H1 (cell line): Measurements from ENCODE around the gene C19orf12. TPM values are rescaled to one million over a fixed set of nuclear protein-coding genes. Genes with fewer than 3 reads are reported as not detected.

Source experiments
- CTCF ChIA-PET: fragments of 300-600 bp; sonication (Branson Sonifier 250); formaldehyde crosslinking; loops from one replicate; lab custom pipeline; 2021; ENCODE audit not compliant: partially characterized antibody; lab: Charles Lee
- POLR2A ChIA-PET: fragments of 300-600 bp; sonication (Branson Sonifier 250); formaldehyde crosslinking; loops from one replicate; lab custom pipeline; 2021; ENCODE audit warnings: inconsistent platforms; ENCODE audit not compliant: partially characterized antibody; lab: Charles Lee
- DNase-seq, 2 experiments: peaks; one replicate each; pipeline versions ENCODE4 v3.0.0 to v3.0.0-alpha.2; 2010 to 2022; ENCODE audit warnings: low spot score in 2 of 2, low read depth in 1 of 2, mixed read lengths in 1 of 2
- FAIRE-seq: peaks from 2 replicates; lab custom pipeline; 2011; peaks lifted over from hg19 to GRCh38; lab: Jason Lieb, UNC
- H2AFZ ChIP-seq: 2 replicates; pipeline ENCODE4 v1.8.1; 2012; ENCODE audit warnings: low read length, inconsistent platforms
- H2AK5ac ChIP-seq: 2 replicates; pipeline ENCODE4 v1.6.1; 2013; ENCODE audit warnings: low read depth, low read length
- H2BK120ac ChIP-seq: replicated peaks from 2 replicates; pipeline ENCODE3; 2013; ENCODE audit warnings: low read depth, low read length, inconsistent platforms
- H2BK12ac ChIP-seq: 2 replicates; pipeline ENCODE4 v1.6.1; 2013; ENCODE audit warnings: low read depth, low read length
- H2BK15ac ChIP-seq: 2 replicates; pipeline ENCODE4 v1.6.1; 2013; ENCODE audit warnings: low read length
- H2BK20ac ChIP-seq: 2 replicates; pipeline ENCODE4 v1.6.1; 2013; ENCODE audit warnings: low read length
- H2BK5ac ChIP-seq: 2 replicates; pipeline ENCODE4 v1.6.1; 2013; ENCODE audit warnings: low read depth, low read length
- H3K14ac ChIP-seq: 2 replicates; pipeline ENCODE4 v1.6.1; 2013; ENCODE audit warnings: inconsistent platforms; ENCODE audit not compliant: insufficient read length
- H3K18ac ChIP-seq: 2 replicates; pipeline ENCODE4 v1.6.1; 2013; ENCODE audit warnings: low read length; ENCODE audit errors: extremely low read depth
- H3K23ac ChIP-seq: 2 replicates; pipeline ENCODE4 v1.6.1; 2013; ENCODE audit warnings: inconsistent platforms; ENCODE audit not compliant: insufficient read length
- H3K23me2 ChIP-seq: 2 replicates; pipeline ENCODE4 v1.6.1; 2013; ENCODE audit warnings: low read depth, low read length
- H3K27ac ChIP-seq: 2 replicates; pipeline ENCODE4 v1.6.1; 2011; ENCODE audit warnings: low read depth, low read length, inconsistent platforms
- H3K27me3 ChIP-seq, 4 experiments: replicated peaks in 1 of 4; 1 replicate in 1 of 4; 2 replicates in 3 of 4; pipeline versions ENCODE4 v1.6.1 to v1.8.1; 2011 to 2013; ENCODE audit warnings: low read length in 3 of 4, mild to moderate bottlenecking in 3 of 4, inconsistent platforms in 2 of 4, mixed read lengths in 2 of 4, moderate library complexity in 1 of 4; ENCODE audit not compliant: control insufficient read depth in 3 of 4, insufficient read depth in 3 of 4; ENCODE audit errors: extremely low read depth in 1 of 4
- H3K36me3 ChIP-seq, 4 experiments: 2 replicates each; pipeline versions ENCODE4 v1.6.1 to v1.8.1; 2011 to 2013; ENCODE audit warnings: mild to moderate bottlenecking in 4 of 4, low read length in 3 of 4, moderate library complexity in 2 of 4, control low read depth in 1 of 4, inconsistent platforms in 1 of 4; ENCODE audit not compliant: insufficient read depth in 4 of 4, control insufficient read depth in 2 of 4
- H3K4ac ChIP-seq: replicated peaks from 2 replicates; pipeline ENCODE3; 2013; ENCODE audit warnings: low read length, low read depth, mixed read lengths, inconsistent platforms; ENCODE audit not compliant: insufficient read length
- H3K4me1 ChIP-seq, 4 experiments: replicated peaks in 1 of 4; 1 replicate in 1 of 4; 2 replicates in 3 of 4; pipeline versions ENCODE4 v1.6.1 to v1.8.1; 2011 to 2013; ENCODE audit warnings: low read length in 3 of 4, inconsistent platforms in 2 of 4, mixed read lengths in 1 of 4; ENCODE audit not compliant: insufficient read depth in 4 of 4, control insufficient read depth in 3 of 4
- H3K4me2 ChIP-seq, 2 experiments: 2 replicates each; pipeline versions ENCODE4 v1.6.1 to v1.8.1; 2011 to 2013; ENCODE audit warnings: low read depth in 2 of 2, low read length in 2 of 2, control low read depth in 1 of 2, inconsistent platforms in 1 of 2, mild to moderate bottlenecking in 1 of 2; ENCODE audit not compliant: insufficient read depth in 1 of 2
- H3K4me3 ChIP-seq, 4 experiments: fragments of 200-600, 300-600 bp in 1 of 4; sonication (generic), shearing (Covaris generic), sonication (Bioruptor Twin) in 1 of 4; 2 replicates each; pipeline versions ENCODE4 v1.5.1 to v1.8.1; 2011 to 2016; ENCODE audit warnings: low read length in 4 of 4, low read depth in 3 of 4, control low read depth in 2 of 4, inconsistent platforms in 2 of 4, mild to moderate bottlenecking in 2 of 4, mixed read lengths in 1 of 4, moderate library complexity in 1 of 4; ENCODE audit not compliant: insufficient read depth in 2 of 4; ENCODE audit errors: extremely low read depth in 1 of 4
- H3K56ac ChIP-seq: replicated peaks from 2 replicates; pipeline ENCODE3; 2013; ENCODE audit warnings: low read depth, mild to moderate bottlenecking, mixed read lengths, low read length, inconsistent platforms; ENCODE audit not compliant: insufficient read length
- H3K79me1 ChIP-seq: 2 replicates; pipeline ENCODE4 v1.6.1; 2013; ENCODE audit warnings: low read depth, low read length, control low read depth
- H3K79me2 ChIP-seq, 2 experiments: 2 replicates each; pipeline versions ENCODE4 v1.6.1 to v1.8.1; 2012 to 2013; ENCODE audit warnings: low read length in 2 of 2, mild to moderate bottlenecking in 2 of 2, inconsistent platforms in 1 of 2; ENCODE audit not compliant: insufficient read depth in 2 of 2, control insufficient read depth in 1 of 2
- H3K9ac ChIP-seq, 4 experiments: replicated peaks in 1 of 4; 1 replicate in 1 of 4; 2 replicates in 3 of 4; pipeline versions ENCODE4 v1.6.1 to v1.8.1; 2011 to 2013; ENCODE audit warnings: low read depth in 3 of 4, low read length in 3 of 4, control low read depth in 2 of 4, mild to moderate bottlenecking in 2 of 4, moderate library complexity in 2 of 4, inconsistent platforms in 1 of 4; ENCODE audit errors: extremely low read depth in 1 of 4
- H3K9me3 ChIP-seq, 2 experiments: 2 replicates each; pipeline versions ENCODE4 v1.6.1 to v1.8.1; 2012 to 2013; ENCODE audit warnings: mild to moderate bottlenecking in 2 of 2, moderate library complexity in 2 of 2, control low read depth in 1 of 2, inconsistent platforms in 1 of 2, low read depth in 1 of 2, low read length in 1 of 2, mixed read lengths in 1 of 2; ENCODE audit not compliant: insufficient read depth in 2 of 2
- H4K20me1 ChIP-seq, 2 experiments: replicated peaks in 1 of 2; 2 replicates each; pipeline versions ENCODE3 to v1.8.1; 2011 to 2013; ENCODE audit warnings: inconsistent platforms in 2 of 2, low read length in 2 of 2, mild to moderate bottlenecking in 1 of 2; ENCODE audit not compliant: insufficient read depth in 2 of 2, control insufficient read depth in 1 of 2
- H4K5ac ChIP-seq: 2 replicates; pipeline ENCODE4 v1.6.1; 2013; ENCODE audit warnings: low read length, low read depth, mixed read lengths, inconsistent platforms; ENCODE audit not compliant: insufficient read length
- H4K8ac ChIP-seq: 2 replicates; pipeline ENCODE4 v1.8.0; 2013; ENCODE audit warnings: mild to moderate bottlenecking, moderate library complexity, low read length, inconsistent platforms; ENCODE audit not compliant: insufficient read depth; ENCODE audit errors: extremely low read depth
- H4K91ac ChIP-seq: replicated peaks from 2 replicates; pipeline ENCODE3; 2013; ENCODE audit warnings: low read length, mixed read lengths, inconsistent platforms; ENCODE audit not compliant: insufficient read length
- CBX5 ChIP-seq: fragments of 300-800, 300-1000 bp; sonication (generic); IDR thresholded peaks from 2 replicates; pipeline ENCODE4 v1.7.1; 2016; ENCODE audit warnings: antibody characterized with exemption, low read length, low read depth
- CHD1 ChIP-seq: IDR thresholded peaks from 2 replicates; pipeline ENCODE4 v1.6.1; 2012; ENCODE audit warnings: low read depth, low read length, improper control_type of control experiment
- EZH2 ChIP-seq: fragments of 200-600 bp; sonication (generic); IDR thresholded peaks from 2 replicates; pipeline ENCODE4 v1.7.1; 2012; ENCODE audit warnings: low read depth, mild to moderate bottlenecking, moderate library complexity, low read length, inconsistent platforms; ENCODE audit not compliant: severe bottlenecking
- HDAC6 ChIP-seq: IDR thresholded peaks from one replicate; pipeline ENCODE4 v1.7.1; 2012; ENCODE audit warnings: low read depth, mild to moderate bottlenecking, inconsistent platforms, low read length, moderate library complexity
- JUN ChIP-seq: IDR thresholded peaks from 2 replicates; pipeline ENCODE4 v1.6.1; 2011; ENCODE audit warnings: low read depth, mild to moderate bottlenecking, improper control_type of control experiment, low read length
- NANOG ChIP-seq: IDR thresholded peaks from 2 replicates; pipeline ENCODE4 v1.6.1; 2011; ENCODE audit warnings: low read length, low read depth, mild to moderate bottlenecking, inconsistent platforms; ENCODE audit not compliant: insufficient read depth, poor library complexity, severe bottlenecking
- SAP30 ChIP-seq: fragments of 300-600 bp; sonication (generic); IDR thresholded peaks from 2 replicates; pipeline ENCODE4 v1.7.1; 2012; ENCODE audit warnings: low read length, moderate library complexity, mild to moderate bottlenecking, inconsistent platforms; ENCODE audit not compliant: insufficient read depth, insufficient replicate concordance
- SRF ChIP-seq: IDR thresholded peaks from 2 replicates; pipeline ENCODE4 v1.6.1; 2011; ENCODE audit warnings: mild to moderate bottlenecking, low read depth, low read length, moderate library complexity
- TAF1 ChIP-seq: IDR thresholded peaks from 2 replicates; pipeline ENCODE4 v1.6.1; 2011; ENCODE audit warnings: mild to moderate bottlenecking, low read depth, low read length
- TEAD4 ChIP-seq: IDR thresholded peaks from 2 replicates; pipeline ENCODE4 v1.6.1; 2012; ENCODE audit warnings: low read depth, low read length, inconsistent platforms, mixed read lengths
- WGBS, 2 experiments: shearing (Covaris generic) in 1 of 2; methylation state at CpG; one replicate each; pipeline versions ENCODE4 v1.1.6 to v1.1.7; 2013 to 2015; ENCODE audit warnings: low lambda C conversion rate in 2 of 2, mixed read lengths in 2 of 2, inconsistent platforms in 1 of 2, low coverage in 1 of 2, missing lambda C conversion rate in 1 of 2; ENCODE audit not compliant: insufficient replicate concordance in 2 of 2, insufficient coverage in 1 of 2, insufficient read length in 1 of 2; ENCODE audit errors: extremely low coverage in 1 of 2, missing lambda C conversion rate in 1 of 2; 5-methylcytosine and 5-hydroxymethylcytosine counted together
- polyA plus RNA-seq, 7 experiments: library from polyadenylated mRNA; depleted of rRNA in 3 of 7; stranded (reverse) in 5 of 7; unstranded in 2 of 7; fragments of >200 nt in 5 of 7; fragments of 200-250 nt in 2 of 7; gene quantifications; 1 replicate in 5 of 7; 2 replicates in 1 of 7; 4 replicates in 1 of 7; pipeline versions ENCODE4 v1.2.1 to v1.2.3, GENCODE V29; 2011 to 2013; ENCODE audit warnings: missing spikeins in 2 of 7, mixed read lengths in 2 of 7
- total RNA-seq: library from RNA; stranded (reverse); fragmentation: NEBNext Ultra II Directional; extraction: Animal tissue kit (Norgen Biotek cat#: 25700); gene quantifications from 2 replicates; pipeline ENCODE4 v1.2.1, GENCODE V29; 2021

The C19orf12 gene
- total and polyA plus RNA-seq, 2 of the 8 experiments (the other 6 are each of a cell fraction or from before 2014, with no cell fraction given): 10.7 to 11.9 TPM

GRCh38 chr19:29679598-29680210 is 35.4 kb downstream of the C19orf12 start:
- no peak overlapping the region for H4K5ac ChIP-seq
- H3K79me1 ChIP-seq: no peaks in the 10 kb centered on the region
- H3K9me3 ChIP-seq: no peaks in the 10 kb centered on the region
- ChIA-PET CTCF (interaction anchor here (0.7 to 2.6 kb wide), 6 partner anchors 11 to 70 kb away, joined by 3 to 18 read pairs (median 6); partner anchors contain the start of gene C19orf12), POLR2A (no interaction called here)
- no peak overlapping the region for H2AFZ ChIP-seq
- no peak overlapping the region for H3K23ac ChIP-seq
- no peak overlapping the region for H3K56ac ChIP-seq
- 86% methylated on average over 9 of the region's 9 CpGs; no CpG with 5 or more reads in 1 of the 2 experiments for WGBS, 2 experiments
- H2AK5ac ChIP-seq: no peak overlapping the region
- peaks cover 0 to 3% of the 10 kb centered on the region in 2 experiments for H4K20me1 ChIP-seq
- peaks cover 0 to 4% (median 0%) of the 10 kb centered on the region in 4 experiments; a peak in 2 of 7 replicates for H3K4me1 ChIP-seq
- H2BK120ac ChIP-seq: no peak overlapping the region
- no peaks in the 10 kb centered on the region for H3K79me2 ChIP-seq
- H3K36me3 ChIP-seq: peaks cover 0 to 6% (median 2%) of the 10 kb centered on the region in 4 experiments; a peak in 5 of 8 replicates
- H3K4me2 ChIP-seq: no peak overlapping the region
- no peak overlapping the region for H3K14ac ChIP-seq
- no peak overlapping the region for H2BK15ac ChIP-seq
- no peak overlapping the region for H3K9ac ChIP-seq
- no peak overlapping the region for H2BK12ac ChIP-seq
- H3K4me3 ChIP-seq: no peak overlapping the region
- H4K91ac ChIP-seq: no peak overlapping the region
- no peak overlapping the region for H3K4ac ChIP-seq
- H3K18ac ChIP-seq: no peak overlapping the region
- H3K27me3 ChIP-seq: no peaks in the 10 kb centered on the region
- DNase-seq (no peak), FAIRE-seq (no peak)
- no peak overlapping the region for H4K8ac ChIP-seq
- H2BK5ac ChIP-seq: no peak overlapping the region
- H3K23me2 ChIP-seq: no peaks in the 10 kb centered on the region
- no peak overlapping the region for H3K27ac ChIP-seq
- H2BK20ac ChIP-seq: no peak overlapping the region
- TF ChIP-seq SRF (no peak), TAF1 (no peak), CHD1 (no peak), NANOG (no peak), SAP30 (no peak), EZH2 (no peak), HDAC6 (no peak), JUN (no peak), CBX5 (no peak), TEAD4 (no peak)
